Parathyroid adenoma (tissue), 2 donors: ENCODE data around the gene MYCBPAP.

Source experiments
- H2AFZ ChIP-seq: fragments of 300-600 bp; sonication (generic); one replicate; pipeline ENCODE4 v1.7.0; 2017; ENCODE audit warnings: antibody characterized with exemption, mild to moderate bottlenecking
- H3K27ac ChIP-seq: fragments of 300-600 bp; sonication (generic); one replicate; pipeline ENCODE4 v1.7.0; 2017
- H3K27me3 ChIP-seq: fragments of 300-600 bp; sonication (generic); one replicate; pipeline ENCODE4 v1.7.0; 2017; ENCODE audit warnings: low read length; ENCODE audit not compliant: control insufficient read depth, insufficient read depth
- H3K36me3 ChIP-seq: fragments of 300-600 bp; sonication (generic); one replicate; pipeline ENCODE4 v1.7.0; 2017; ENCODE audit warnings: low read length; ENCODE audit not compliant: control insufficient read depth, insufficient read depth
- H3K4me1 ChIP-seq: fragments of 300-600 bp; sonication (generic); one replicate; pipeline ENCODE4 v1.7.0; 2017; ENCODE audit warnings: control low read depth
- H3K4me2 ChIP-seq: fragments of 300-600 bp; sonication (generic); one replicate; pipeline ENCODE4 v1.7.0; 2017; ENCODE audit warnings: low read length
- H3K4me3 ChIP-seq: fragments of 300-600 bp; sonication (generic); one replicate; pipeline ENCODE4 v1.7.0; 2017; ENCODE audit warnings: low read depth, low read length
- H3K79me2 ChIP-seq: fragments of 300-600 bp; sonication (generic); one replicate; pipeline ENCODE4 v1.7.0; 2017; ENCODE audit warnings: control low read depth
- H3K9ac ChIP-seq: fragments of 300-600 bp; sonication (generic); one replicate; pipeline ENCODE4 v1.7.0; 2017; ENCODE audit warnings: mild to moderate bottlenecking
- H3K9me3 ChIP-seq: fragments of 300-600 bp; sonication (generic); one replicate; pipeline ENCODE4 v1.7.0; 2017; ENCODE audit warnings: low read length; ENCODE audit not compliant: control insufficient read depth
- CTCF ChIP-seq: fragments of 300-600 bp; sonication (generic); IDR thresholded peaks from one replicate; pipeline ENCODE4 v1.7.0; 2017; ENCODE audit warnings: antibody characterized with exemption, mild to moderate bottlenecking
- donor health status: primary hyperparathyroidism.

The MYCBPAP gene

GRCh38 chr17:50508573-50509460 lies 578 bp downstream of the MYCBPAP start:
- Histone ChIP-seq H3K27ac (peak overlapping the region; percentile 89), H3K36me3 (no peaks in the 10 kb centered on the region), H3K4me2 (peak overlapping the region; percentile 50), H3K79me2 (no peaks in the 10 kb centered on the region), H3K4me3 (peak overlapping the region; percentile 51), H3K27me3 (no peaks in the 10 kb centered on the region), H3K4me1 (peaks cover 34% of the 10 kb centered on the region), H3K9me3 (no peaks in the 10 kb centered on the region), H2AFZ (peak overlapping the region; percentile 67), H3K9ac (no peak overlapping the region)
- no peak for TF ChIP-seq CTCF

- peak overlapping the region; percentile 69 for H3K4me2 ChIP-seq
- peak overlapping the region; percentile 100 for H3K27ac ChIP-seq
- peak overlapping the region; percentile 51 for H3K4me3 ChIP-seq
These were observed 2.8 kb downstream of the MYCBPAP start for GRCh38 chr17:50511058-50511457.

GRCh38 chr17:50513495-50513894 lies 5.3 kb downstream of the MYCBPAP start:
- TF ChIP-seq CTCF = no peak
- H3K4me1 ChIP-seq = peaks cover 46% of the 10 kb centered on the region
- no peak overlapping the region for H3K9ac ChIP-seq
- H3K9me3 ChIP-seq = no peaks in the 10 kb centered on the region
- H3K36me3 ChIP-seq = no peaks in the 10 kb centered on the region
- H3K27me3 ChIP-seq = no peaks in the 10 kb centered on the region
- no peak overlapping the region for H3K27ac ChIP-seq
- H3K4me2 ChIP-seq = no peak overlapping the region
- no peak overlapping the region for H2AFZ ChIP-seq
- H3K4me3 ChIP-seq = no peak overlapping the region
- no peaks in the 10 kb centered on the region for H3K79me2 ChIP-seq

More at GRCh38 chr17:50511058-50511457, 2.8 kb downstream of the MYCBPAP start:
- H3K79me2 ChIP-seq = no peaks in the 10 kb centered on the region
- peak overlapping the region; percentile 54 for H3K9ac ChIP-seq
- H2AFZ ChIP-seq = peak overlapping the region; percentile 90
- no peaks in the 10 kb centered on the region for H3K36me3 ChIP-seq
- H3K27me3 ChIP-seq = no peaks in the 10 kb centered on the region
- no peaks in the 10 kb centered on the region for H3K9me3 ChIP-seq
- H3K4me1 ChIP-seq = peaks cover 51% of the 10 kb centered on the region
- TF ChIP-seq CTCF = no peak

GRCh38 chr17:50514388-50514787 lies 6.1 kb downstream of the MYCBPAP start:
- H2AFZ ChIP-seq = no peak overlapping the region
- H3K27ac ChIP-seq = no peak overlapping the region
- TF ChIP-seq CTCF = no peak
- H3K4me2 ChIP-seq = no peak overlapping the region
- no peaks in the 10 kb centered on the region for H3K27me3 ChIP-seq
- peaks cover 39% of the 10 kb centered on the region for H3K4me1 ChIP-seq
- H3K9ac ChIP-seq = no peak overlapping the region
- no peaks in the 10 kb centered on the region for H3K9me3 ChIP-seq
- H3K36me3 ChIP-seq = no peaks in the 10 kb centered on the region
- no peaks in the 10 kb centered on the region for H3K79me2 ChIP-seq
- H3K4me3 ChIP-seq = no peak overlapping the region
